ENCODE results near the gene ANXA5.

- no peak for TF ChIP-seq GATA2 (IDR thresholded peaks at IDR 0.05; ENCODE audit: low read depth, low read length)
- no peak for TF ChIP-seq GATA3 (IDR thresholded peaks at IDR 0.05; ENCODE audit: low read depth, low read length)
These were observed 10.5 kb downstream of the ANXA5 start for GRCh38 chr4:121686255-121686654.
